GM23338 (cell line): ENCODE results near the gene NHSL1.

Experiments
- CREB1 ChIP-seq: fragments of 250-450 bp; sonication (Bioruptor Pico); IDR thresholded peaks from 2 replicates; pipeline ENCODE4 v1.5.0; 2020; ENCODE audit warnings: low read depth, mild to moderate bottlenecking, moderate library complexity
- EZH2 ChIP-seq: fragments of 200-600 bp; sonication (generic); IDR thresholded peaks from one replicate; pipeline ENCODE4 v1.8.0; 2017; ENCODE audit warnings: antibody characterized with exemption, mild to moderate bottlenecking, low read depth; ENCODE audit not compliant: unreplicated experiment
- EZH2phosphoT487 ChIP-seq: fragments of 200-600 bp; sonication (generic); IDR thresholded peaks from one replicate; pipeline ENCODE4 v1.8.1; 2018; ENCODE audit warnings: antibody characterized with exemption; ENCODE audit not compliant: unreplicated experiment
- JUNB ChIP-seq: IDR thresholded peaks from one replicate; pipeline ENCODE4 v1.6.1; 2016; ENCODE audit warnings: antibody characterized with exemption; ENCODE audit not compliant: unreplicated experiment
- NANOG ChIP-seq: IDR thresholded peaks from 2 replicates; pipeline ENCODE4 v1.6.1; 2016; ENCODE audit warnings: antibody characterized with exemption, borderline replicate concordance
- POLR2AphosphoS5 ChIP-seq: IDR thresholded peaks from 2 replicates; pipeline ENCODE4 v1.6.1; 2016; ENCODE audit warnings: antibody characterized with exemption, low read depth
- STAT1 ChIP-seq: IDR thresholded peaks from one replicate; pipeline ENCODE4 v1.6.1; 2016; ENCODE audit warnings: antibody characterized with exemption; ENCODE audit not compliant: unreplicated experiment
- ZNF114 ChIP-seq: fragments of 250-450 bp; sonication (Bioruptor Pico); IDR thresholded peaks from 2 replicates; pipeline ENCODE4 v1.5.0; 2020; ENCODE audit warnings: mild to moderate bottlenecking, moderate library complexity
- ZNF331 ChIP-seq: fragments of 250-450 bp; sonication (Bioruptor Pico); IDR thresholded peaks from 2 replicates; pipeline ENCODE4 v1.5.0; 2020; ENCODE audit warnings: low read depth, mild to moderate bottlenecking, moderate library complexity
- TF ChIP-seq, protein P1 (sequence below), 2 experiments: fragments of 200-600 bp in 1 of 2; sonication (generic) in 1 of 2; conservative IDR thresholded peaks; 2 replicates each; pipeline versions ENCODE4 v1.5.1 to v1.6.1; 2016 to 2017; ENCODE audit warnings: antibody characterized with exemption in 2 of 2, low read depth in 2 of 2, mild to moderate bottlenecking in 2 of 2, moderate library complexity in 1 of 2
- TF ChIP-seq, protein P2 (sequence below): IDR thresholded peaks from one replicate; pipeline ENCODE4 v1.6.1; 2018; ENCODE audit warnings: antibody characterized with exemption; ENCODE audit not compliant: unreplicated experiment
- TF ChIP-seq, protein P3 (sequence below): IDR thresholded peaks from 2 replicates; pipeline ENCODE4 v1.6.1; 2016; ENCODE audit warnings: antibody characterized with exemption

DNA sequence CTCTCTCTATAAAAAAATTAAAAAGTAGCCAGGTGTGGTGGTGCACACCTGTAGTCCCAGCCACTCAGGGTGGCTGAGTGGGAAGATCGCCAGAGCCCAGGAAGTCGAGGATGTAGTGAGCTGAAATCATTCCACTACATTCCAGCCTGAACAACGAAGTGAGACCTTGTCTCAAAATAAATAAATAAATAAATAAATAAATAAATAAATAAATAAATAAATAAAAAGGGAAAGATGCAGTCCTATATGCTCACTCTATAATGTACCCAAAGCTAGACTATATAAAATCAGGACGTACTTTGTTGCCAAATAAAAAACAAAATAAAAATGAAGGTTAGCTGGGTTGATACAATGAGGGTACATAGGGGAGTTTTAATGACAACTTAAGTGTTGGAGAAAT, 26.1 kb upstream of the NHSL1 start:
- TF ChIP-seq, protein P1, sequence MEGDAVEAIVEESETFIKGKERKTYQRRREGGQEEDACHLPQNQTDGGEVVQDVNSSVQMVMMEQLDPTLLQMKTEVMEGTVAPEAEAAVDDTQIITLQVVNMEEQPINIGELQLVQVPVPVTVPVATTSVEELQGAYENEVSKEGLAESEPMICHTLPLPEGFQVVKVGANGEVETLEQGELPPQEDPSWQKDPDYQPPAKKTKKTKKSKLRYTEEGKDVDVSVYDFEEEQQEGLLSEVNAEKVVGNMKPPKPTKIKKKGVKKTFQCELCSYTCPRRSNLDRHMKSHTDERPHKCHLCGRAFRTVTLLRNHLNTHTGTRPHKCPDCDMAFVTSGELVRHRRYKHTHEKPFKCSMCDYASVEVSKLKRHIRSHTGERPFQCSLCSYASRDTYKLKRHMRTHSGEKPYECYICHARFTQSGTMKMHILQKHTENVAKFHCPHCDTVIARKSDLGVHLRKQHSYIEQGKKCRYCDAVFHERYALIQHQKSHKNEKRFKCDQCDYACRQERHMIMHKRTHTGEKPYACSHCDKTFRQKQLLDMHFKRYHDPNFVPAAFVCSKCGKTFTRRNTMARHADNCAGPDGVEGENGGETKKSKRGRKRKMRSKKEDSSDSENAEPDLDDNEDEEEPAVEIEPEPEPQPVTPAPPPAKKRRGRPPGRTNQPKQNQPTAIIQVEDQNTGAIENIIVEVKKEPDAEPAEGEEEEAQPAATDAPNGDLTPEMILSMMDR (conservative IDR thresholded peaks at IDR 0.05; ENCODE audit: low read depth in 2 of 2), result no peak
- no peak for TF ChIP-seq STAT1
- TF ChIP-seq ZNF331 (CRISPR knock-in tag), result no peak
- no peak for TF ChIP-seq EZH2
- TF ChIP-seq POLR2AphosphoS5, result no peak
- no peak for TF ChIP-seq EZH2phosphoT487
- no peak for TF ChIP-seq CREB1
- TF ChIP-seq NANOG, result no peak
- TF ChIP-seq, protein P2, sequence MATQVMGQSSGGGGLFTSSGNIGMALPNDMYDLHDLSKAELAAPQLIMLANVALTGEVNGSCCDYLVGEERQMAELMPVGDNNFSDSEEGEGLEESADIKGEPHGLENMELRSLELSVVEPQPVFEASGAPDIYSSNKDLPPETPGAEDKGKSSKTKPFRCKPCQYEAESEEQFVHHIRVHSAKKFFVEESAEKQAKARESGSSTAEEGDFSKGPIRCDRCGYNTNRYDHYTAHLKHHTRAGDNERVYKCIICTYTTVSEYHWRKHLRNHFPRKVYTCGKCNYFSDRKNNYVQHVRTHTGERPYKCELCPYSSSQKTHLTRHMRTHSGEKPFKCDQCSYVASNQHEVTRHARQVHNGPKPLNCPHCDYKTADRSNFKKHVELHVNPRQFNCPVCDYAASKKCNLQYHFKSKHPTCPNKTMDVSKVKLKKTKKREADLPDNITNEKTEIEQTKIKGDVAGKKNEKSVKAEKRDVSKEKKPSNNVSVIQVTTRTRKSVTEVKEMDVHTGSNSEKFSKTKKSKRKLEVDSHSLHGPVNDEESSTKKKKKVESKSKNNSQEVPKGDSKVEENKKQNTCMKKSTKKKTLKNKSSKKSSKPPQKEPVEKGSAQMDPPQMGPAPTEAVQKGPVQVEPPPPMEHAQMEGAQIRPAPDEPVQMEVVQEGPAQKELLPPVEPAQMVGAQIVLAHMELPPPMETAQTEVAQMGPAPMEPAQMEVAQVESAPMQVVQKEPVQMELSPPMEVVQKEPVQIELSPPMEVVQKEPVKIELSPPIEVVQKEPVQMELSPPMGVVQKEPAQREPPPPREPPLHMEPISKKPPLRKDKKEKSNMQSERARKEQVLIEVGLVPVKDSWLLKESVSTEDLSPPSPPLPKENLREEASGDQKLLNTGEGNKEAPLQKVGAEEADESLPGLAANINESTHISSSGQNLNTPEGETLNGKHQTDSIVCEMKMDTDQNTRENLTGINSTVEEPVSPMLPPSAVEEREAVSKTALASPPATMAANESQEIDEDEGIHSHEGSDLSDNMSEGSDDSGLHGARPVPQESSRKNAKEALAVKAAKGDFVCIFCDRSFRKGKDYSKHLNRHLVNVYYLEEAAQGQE, result no peak
- TF ChIP-seq JUNB, result no peak
- no peak for TF ChIP-seq ZNF114 (CRISPR knock-in tag)
- TF ChIP-seq, protein P3, sequence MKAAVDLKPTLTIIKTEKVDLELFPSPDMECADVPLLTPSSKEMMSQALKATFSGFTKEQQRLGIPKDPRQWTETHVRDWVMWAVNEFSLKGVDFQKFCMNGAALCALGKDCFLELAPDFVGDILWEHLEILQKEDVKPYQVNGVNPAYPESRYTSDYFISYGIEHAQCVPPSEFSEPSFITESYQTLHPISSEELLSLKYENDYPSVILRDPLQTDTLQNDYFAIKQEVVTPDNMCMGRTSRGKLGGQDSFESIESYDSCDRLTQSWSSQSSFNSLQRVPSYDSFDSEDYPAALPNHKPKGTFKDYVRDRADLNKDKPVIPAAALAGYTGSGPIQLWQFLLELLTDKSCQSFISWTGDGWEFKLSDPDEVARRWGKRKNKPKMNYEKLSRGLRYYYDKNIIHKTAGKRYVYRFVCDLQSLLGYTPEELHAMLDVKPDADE, result no peak
